NB4 (cell line): Measurements from ENCODE around the gene TGFBR1.

Experiments used
- MYC ChIP-seq: IDR thresholded peaks from 2 replicates; pipeline ENCODE4 v1.6.1; 2011; ENCODE audit warnings: low read depth, low read length
- POLR2A ChIP-seq: IDR thresholded peaks from 2 replicates; pipeline ENCODE4 v1.6.1; 2011; ENCODE audit warnings: mild to moderate bottlenecking; ENCODE audit not compliant: insufficient read length; ENCODE audit errors: extremely low read depth
- TF ChIP-seq, protein P1 (sequence below): IDR thresholded peaks from one replicate; pipeline ENCODE4 v1.5.1; 2012; ENCODE audit warnings: low read depth, low read length
- TF ChIP-seq, protein P2 (sequence below): IDR thresholded peaks from 2 replicates; pipeline ENCODE4 v1.6.1; 2011; ENCODE audit warnings: low read depth, low read length

DNA sequence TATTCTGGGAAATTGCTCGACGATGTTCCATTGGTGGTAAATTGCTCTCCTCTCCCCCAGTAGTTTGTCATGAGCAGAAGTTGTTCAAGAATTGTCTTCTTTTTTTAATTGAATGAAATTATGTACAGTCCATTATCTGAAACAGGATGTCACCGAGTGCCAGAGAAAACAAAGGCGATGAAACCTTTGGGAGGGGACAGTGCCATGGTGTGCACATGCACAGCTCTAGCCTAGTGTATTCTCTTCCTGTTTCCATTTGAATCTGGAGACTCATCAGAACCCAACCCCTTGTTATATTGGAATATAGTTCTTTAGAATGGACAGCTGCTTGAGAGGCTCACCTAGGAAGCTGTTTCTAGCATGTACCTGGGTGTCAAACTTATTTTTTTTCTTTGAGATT lies 41.7 kb downstream of the TGFBR1 start:
- TF ChIP-seq, protein P1, sequence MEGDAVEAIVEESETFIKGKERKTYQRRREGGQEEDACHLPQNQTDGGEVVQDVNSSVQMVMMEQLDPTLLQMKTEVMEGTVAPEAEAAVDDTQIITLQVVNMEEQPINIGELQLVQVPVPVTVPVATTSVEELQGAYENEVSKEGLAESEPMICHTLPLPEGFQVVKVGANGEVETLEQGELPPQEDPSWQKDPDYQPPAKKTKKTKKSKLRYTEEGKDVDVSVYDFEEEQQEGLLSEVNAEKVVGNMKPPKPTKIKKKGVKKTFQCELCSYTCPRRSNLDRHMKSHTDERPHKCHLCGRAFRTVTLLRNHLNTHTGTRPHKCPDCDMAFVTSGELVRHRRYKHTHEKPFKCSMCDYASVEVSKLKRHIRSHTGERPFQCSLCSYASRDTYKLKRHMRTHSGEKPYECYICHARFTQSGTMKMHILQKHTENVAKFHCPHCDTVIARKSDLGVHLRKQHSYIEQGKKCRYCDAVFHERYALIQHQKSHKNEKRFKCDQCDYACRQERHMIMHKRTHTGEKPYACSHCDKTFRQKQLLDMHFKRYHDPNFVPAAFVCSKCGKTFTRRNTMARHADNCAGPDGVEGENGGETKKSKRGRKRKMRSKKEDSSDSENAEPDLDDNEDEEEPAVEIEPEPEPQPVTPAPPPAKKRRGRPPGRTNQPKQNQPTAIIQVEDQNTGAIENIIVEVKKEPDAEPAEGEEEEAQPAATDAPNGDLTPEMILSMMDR, result no peak
- TF ChIP-seq POLR2A (no peak), MYC (no peak)
- TF ChIP-seq, protein P2, sequence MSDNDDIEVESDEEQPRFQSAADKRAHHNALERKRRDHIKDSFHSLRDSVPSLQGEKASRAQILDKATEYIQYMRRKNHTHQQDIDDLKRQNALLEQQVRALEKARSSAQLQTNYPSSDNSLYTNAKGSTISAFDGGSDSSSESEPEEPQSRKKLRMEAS, result no peak
